ENCODE results near the gene ATAD2B. TPM values are rescaled to one million over a fixed set of nuclear protein-coding genes. Genes with fewer than 3 reads are reported as not detected.

The ATAD2B gene
- total and polyA plus RNA-seq, 2 of the 8 experiments (the other 6 are each of a cell fraction or from before 2014, with no cell fraction given) = 3.4 to 16.1 TPM

GRCh38 chr2:23905155-23905554 is 21.8 kb downstream of the ATAD2B start (continued):
- TF ChIP-seq TAF1 (IDR thresholded peaks at IDR 0.05; ENCODE audit: low read depth, low read length) = no peak
- no peak for TF ChIP-seq RAD21 (IDR thresholded peaks at IDR 0.05 in 1 of 2, conservative IDR thresholded peaks at IDR 0.05 in 1 of 2; ENCODE audit: low read depth in 2 of 2, low read length in 2 of 2)
- TF ChIP-seq CHD1 (IDR thresholded peaks at IDR 0.05; ENCODE audit: low read depth, low read length) = no peak
- TF ChIP-seq CTBP2 (IDR thresholded peaks at IDR 0.05; ENCODE audit: borderline replicate concordance, insufficient read depth, insufficient read length, low read length) = no peak
- no peak for TF ChIP-seq SAP30 (IDR thresholded peaks at IDR 0.05; ENCODE audit: insufficient read depth, insufficient replicate concordance, low read length)
- TF ChIP-seq TCF12 (IDR thresholded peaks at IDR 0.05; ENCODE audit: low read depth, low read length) = no peak
- TF ChIP-seq CREB1 (IDR thresholded peaks at IDR 0.05) = no peak
- TF ChIP-seq KDM5A (IDR thresholded peaks at IDR 0.05; ENCODE audit: low read length) = no peak

Measured in H1 (cell line).